Stimulated activated CD4-positive, alpha-beta T cell treated with anti-CD3 and anti-CD28 coated beads, Interleukin-4, amount 100 ng/mL, for 4 hours (primary cell): ENCODE results near the gene RASSF4.
A peak's percentile ranks its signal among the peaks of the same experiment; 100 is the strongest.

Source experiments
- DNase-seq, 2 experiments: peaks; one replicate each; pipeline ENCODE4 v3.0.0-alpha.2; 2020

The RASSF4 gene

DNA sequence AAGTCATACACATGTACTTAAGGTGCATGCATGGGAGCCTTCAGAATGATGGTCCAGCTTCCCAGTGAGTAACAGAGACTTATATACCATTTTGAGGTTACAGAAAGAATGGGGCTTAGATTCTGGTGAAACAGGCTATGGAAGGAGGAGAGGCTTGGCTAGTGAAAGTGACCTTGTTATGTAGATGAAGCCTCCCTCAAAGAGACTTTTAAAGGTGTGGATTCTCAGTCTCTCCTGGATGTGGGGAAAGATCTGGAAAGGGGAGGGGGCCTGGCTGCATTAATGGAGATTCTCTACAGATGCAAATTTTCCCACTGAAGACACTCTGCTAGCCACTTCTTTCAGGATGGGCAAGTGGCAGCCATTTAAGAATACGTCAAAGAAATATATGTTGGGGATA lies 5.5 kb downstream of the RASSF4 start:
- no peak for DNase-seq

DNA sequence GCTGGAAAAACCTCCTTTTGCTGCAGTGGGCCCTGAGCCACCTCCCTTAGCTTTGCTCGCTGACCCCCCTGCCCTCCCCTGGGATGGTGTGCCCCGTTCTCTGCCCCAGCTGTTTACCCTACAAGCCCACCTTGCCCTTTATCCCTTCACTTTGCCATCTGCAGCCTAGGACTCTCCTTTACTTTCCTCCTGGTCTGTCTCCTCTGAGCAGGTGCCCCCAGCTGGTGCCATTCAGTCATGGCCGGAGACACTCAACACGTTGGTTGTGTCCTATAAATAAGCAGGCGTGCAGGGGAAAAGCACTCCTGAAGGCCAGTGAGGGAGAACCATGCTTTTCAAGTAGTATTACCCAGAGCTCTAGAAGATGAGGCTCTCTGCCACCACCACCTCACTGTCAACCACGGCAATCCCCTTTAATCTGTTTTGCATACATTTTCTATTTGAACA lies 6.1 kb downstream of the RASSF4 start:
- DNase-seq = no peak

DNA sequence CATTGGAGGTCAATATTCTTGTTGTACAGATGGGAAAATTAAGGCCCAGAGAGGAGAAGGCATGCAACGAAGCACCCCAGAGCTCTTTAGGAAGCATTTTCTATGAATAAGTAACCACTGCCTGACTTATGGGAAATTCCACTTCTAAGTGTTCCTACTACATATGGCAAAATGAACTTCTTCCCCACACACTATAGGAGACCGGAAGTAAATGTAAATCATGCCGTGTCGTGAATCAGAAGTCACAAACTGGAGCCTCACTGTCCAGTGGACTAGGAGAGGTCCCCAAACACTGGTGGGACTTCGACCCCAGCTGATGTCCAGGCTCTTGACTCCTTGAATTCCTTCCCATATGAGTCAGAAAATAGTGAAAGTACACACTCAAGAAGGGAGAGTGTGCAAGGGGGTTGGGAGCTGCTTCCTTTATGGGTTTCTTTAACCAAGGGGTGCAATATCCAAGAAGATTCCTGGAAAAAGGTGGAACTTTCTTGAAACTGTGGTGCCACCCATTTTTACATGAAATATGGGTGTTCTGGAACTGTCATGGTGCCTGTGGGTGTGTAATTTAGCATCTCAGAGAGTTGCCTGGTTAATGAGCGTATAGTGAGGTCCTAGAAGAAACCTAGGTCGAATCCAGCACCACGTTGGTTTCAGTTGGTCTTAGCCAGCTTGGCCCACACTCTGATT lies 6.7 kb downstream of the RASSF4 start:
- no peak for DNase-seq

DNA sequence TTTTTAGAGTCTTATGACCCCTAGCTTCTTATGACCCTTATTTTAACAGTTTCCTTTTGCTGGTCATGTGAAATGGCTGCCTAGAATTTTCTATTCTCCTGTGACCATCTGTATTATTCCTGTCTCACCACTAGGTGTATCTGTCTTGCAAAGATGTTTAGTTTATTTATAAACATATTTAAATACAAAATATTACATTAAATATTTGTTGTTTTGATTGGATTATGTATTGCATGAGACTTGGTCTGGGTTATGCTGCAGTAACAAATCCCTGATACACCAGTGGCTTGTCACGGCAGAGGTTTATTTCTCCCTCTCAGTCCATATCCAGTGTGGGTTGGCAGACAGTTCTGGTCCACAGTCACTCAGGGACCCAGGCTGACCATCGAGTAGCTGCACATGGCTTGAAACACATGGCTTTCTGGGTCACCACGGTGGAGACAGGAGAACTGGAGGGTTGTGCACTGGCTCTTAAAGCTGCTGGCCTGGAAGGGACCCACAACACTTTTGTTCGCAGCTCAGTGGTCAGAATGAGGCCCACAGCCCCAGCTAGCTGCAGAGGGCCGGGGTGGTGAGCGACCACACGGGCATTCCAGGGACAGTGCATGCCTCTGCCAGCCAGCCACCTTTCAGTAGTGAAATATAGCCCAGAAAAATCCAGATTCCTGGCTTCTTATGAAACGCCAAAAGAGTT lies 7.4 kb downstream of the RASSF4 start:
- no peak for DNase-seq

DNA sequence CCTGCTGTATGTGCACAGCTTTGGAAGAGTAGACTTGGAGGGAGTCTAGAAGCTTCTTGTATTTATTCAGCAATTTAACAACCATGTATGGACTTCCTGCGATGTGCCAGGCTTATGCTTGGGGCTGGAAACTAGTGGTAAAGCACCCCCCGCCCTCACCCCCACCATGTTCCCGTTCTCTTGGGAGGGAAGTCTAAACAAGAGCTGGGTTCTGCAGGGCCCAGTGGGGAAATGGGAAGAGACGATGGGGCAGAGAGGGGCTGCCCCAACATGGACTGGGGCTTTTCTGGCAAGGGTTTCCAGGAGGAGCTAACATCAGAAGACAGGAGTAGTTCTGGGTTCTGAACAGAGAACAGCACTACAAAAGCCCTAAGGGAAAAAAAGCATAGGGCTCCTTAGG lies 8.0 kb downstream of the RASSF4 start:
- DNase-seq = no peak

DNA sequence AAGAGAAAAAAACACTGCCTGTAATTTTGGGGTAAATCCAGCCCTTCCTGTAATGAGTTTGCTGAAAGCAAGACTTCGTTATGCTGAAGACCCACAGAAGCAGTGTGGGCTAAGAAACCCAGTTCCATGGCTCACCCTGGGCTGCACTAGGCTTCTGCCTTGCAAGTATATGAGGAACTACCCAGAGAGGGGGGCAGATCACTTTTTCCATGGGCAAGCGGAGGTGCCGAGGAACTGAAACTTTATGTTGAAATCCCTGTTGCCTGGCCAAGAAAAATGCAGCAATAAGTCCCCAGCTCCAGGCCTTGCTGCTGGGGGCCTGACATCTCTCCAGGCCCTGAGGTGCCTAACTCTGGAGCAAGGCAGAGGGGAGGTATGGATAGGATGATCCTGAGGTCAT lies 8.5 kb downstream of the RASSF4 start:
- no peak for DNase-seq

DNA sequence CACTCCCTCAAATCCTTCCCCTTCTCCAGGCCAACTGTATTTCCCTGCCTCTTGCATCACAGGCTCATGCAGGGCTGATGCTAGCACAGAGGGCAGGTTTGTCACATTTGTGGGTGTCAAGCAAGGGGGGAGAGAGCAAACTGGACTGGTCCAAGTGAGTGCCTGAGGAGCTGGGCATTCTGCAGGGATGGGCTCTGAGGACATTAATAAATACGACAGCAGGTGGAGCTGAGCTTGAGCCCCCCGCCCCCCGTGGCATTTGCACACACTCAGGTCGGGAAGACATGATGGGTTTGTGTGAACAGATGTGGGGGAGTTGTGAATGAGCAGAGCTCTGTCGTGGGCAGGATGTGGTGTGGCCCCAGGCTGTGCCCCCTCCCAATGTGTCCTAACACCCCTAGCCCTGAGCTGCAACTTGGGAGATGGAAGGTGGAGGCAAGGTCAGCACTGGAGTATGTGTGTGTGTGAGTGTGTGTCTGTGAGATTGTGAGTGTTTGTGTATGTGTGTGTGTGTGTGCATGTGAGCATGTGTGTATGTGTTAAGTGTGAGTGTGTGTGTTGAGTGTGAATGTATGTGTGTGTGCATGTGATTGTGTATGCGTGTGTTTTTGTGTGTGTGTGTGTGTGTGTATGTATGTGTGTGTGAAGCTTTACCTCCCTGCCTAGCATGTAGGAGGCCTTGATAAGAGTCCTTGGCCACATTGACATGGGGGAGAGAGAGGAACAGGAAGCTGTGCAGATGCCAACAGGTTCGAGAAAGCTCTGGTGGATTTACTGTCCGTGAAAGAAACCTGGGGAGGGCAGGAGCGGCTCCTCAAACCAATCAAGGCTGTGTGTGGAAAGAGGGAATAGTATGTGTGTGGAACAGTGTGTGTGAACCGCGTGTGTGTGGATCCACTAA lies 9.1 kb downstream of the RASSF4 start:
- DNase-seq = no peak

DNA sequence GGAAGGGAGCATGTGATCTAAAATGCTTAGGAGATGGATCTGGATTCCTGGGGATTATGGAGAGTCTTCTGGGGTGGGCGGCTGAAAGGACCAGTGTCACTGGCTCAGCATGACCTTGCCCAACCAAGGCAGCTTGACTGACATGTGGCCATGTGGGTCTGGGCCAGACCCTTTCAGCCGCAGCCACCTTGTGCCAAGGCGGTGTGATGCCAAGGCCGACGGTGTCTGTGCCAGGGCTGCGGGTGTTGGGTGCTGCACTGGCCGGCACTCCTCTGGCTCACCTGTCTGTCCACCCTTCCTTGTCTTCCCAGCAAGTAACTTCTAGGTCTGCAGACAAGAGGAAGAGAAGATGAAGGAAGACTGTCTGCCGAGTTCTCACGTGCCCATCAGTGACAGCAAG lies 10.3 kb downstream of the RASSF4 start:
- DNase-seq = no peak

DNA sequence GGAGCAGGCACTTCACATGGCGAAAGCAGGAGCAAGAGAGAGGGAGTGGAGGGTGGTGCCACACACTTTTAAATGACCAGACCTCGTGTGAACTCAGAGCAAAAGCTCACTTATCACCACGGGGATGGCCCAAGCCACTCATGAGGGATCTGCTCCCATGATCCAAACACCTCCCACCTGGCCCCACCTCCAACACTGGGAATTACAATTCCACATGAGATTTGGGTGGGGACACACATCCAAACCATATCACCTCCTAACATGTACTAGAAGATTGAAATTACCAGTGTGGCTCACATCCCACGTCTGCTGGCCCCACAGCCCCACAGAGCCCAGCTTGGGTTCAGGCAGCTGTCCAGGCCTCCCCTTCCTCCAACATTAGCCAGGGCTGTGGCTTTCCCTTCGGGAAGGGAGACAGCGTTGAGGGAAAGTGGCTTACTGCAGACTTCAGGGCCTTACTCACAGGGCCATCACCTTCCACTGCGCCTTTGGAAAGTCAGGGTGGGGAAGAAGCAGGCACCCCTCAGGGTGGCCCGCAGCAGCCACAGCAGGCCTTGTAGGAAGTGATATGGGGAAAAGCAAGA lies 11.3 kb downstream of the RASSF4 start:
- DNase-seq = no peak

DNA sequence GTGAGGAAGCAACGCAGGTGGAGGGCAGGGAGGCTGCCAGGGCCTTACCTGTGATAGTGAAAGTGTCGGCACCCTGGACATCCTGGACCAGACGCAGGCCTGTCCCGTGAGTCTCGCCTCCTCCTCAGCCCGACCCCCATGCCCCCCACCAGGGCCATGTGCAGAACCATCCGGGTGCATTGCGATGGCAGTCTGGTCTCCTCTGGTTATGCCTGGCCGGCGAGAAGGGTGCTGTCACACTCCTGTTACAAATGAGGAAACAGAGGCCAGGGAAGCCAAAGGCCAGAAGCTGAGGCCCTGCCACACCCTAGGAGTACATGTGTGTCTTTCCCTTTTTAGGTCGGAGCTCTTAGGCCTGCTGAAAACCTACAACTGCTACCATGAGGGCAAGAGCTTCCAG lies 11.8 kb downstream of the RASSF4 start:
- DNase-seq = no peak

DNA sequence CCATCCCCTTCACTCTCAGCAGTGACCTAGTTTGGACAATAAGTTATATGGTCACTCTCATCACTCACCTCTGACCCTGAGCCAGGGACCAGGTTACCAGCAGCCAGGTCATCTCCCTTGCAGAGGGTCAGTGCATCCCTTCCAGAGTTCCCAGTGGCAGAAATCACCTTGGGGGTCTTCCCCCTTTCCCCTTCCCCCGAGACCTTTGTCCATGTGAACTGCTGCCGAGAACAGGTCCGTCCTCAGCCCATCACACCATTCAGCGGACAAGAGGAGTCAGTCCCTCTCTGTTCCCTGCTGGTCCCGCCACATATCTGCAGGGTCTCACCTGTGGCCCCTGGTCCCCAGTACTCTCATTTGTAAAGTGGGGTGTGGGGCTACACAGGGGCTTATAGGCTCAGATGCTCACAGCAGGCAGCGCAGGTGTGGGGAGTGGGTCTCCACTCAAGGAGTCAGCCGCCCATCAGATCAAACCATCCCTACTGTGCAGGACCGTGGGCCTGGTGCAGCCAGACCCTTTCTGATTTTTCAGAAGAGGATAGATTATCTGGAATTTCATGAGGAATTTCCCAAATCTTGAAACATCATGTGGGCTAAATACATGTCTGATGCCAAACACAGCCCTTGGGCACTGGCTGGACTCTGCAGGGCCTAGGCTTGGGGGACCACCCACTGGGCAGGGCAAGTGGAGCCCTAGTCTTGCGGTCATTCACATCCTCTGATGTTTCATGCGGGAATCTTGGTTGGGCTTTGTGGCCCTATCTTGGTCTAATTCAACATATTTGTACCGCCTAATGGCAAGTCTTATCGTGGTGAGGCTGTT lies 12.5 kb downstream of the RASSF4 start:
- no peak for DNase-seq

DNA sequence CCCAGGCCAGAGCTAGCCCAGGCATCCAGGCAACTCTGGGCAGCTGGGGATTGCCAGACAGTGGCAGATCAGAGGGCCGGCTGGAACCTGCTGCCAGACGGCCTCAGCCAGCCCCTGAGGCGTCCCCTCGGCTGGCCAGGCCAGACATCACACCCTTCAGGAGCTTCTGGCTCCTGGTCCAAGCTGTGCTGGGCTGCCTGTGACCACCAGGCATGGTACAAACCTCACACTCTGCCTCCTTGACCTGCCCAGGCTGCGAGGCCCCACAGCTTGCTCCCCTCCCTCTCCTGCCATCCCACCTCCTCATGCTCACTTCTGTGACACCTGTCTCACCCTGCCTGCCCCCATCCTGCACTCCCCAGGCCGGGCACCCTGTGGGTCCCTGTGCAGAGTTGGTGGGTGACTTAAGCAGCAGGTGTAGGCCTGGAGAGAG lies 13.3 kb downstream of the RASSF4 start:
- no peak for DNase-seq

DNA sequence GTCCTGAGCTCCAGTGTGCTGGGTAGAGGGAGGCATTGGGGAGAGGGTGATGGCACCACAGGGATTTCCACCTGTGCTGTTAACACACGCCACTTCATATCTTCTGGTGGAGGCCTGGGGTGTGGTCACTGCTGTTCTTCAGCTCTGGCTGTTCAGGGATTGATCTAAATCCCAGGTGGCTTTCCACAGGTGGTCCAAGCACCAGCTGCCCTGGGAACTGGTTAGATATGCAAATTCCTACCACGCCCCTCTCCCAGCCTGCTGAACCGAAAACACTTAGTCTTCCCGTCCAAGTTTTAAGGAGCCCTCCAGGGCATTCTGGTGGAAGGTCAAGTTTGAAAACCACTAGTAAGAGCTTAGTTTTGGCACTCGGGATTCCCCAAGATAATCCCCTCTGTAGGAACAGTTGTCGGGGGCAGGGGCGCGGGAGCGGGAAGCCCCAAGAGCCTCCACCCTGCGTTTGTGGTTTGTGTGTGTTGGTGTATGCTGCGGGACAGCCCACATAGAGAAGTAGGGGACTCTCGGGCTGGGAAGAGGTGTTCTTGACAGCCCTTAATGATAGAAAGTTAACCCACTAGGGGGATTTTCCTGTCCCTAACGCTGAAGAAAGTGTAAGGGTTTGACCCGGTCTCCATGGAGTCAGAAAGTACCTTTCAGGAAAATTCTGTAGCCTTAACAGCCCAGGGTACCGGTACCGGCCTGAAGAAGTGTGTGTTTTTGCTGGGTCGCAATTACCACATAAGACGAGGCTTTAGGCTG lies 13.9 kb downstream of the RASSF4 start:
- DNase-seq = no peak

DNA sequence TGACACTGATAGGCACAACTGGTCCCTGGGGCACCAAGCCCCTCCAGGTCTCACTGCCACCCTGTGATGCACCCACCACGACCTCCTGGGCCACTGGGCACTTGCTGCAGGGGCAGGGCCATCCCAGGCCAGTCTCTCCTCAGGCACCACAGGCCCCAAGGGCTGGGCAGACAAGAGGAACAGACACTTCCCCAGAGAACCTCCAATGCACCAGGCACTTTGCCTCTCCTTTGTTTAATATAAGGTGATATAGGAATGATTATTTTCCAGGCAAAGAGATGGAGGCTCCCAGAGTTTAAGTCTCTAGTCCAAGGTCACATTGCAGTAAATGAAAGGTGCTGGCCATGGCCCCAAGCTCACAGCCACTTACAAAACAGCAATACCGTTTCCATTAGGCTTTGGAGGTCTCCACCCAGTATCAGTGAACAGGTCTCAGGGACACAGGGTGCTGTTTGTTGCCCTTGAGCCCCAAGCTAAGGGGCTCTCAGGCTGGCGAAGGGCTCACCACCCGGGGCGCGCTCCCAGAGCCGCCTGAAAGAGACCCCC lies 14.6 kb downstream of the RASSF4 start:
- no peak for DNase-seq

DNA sequence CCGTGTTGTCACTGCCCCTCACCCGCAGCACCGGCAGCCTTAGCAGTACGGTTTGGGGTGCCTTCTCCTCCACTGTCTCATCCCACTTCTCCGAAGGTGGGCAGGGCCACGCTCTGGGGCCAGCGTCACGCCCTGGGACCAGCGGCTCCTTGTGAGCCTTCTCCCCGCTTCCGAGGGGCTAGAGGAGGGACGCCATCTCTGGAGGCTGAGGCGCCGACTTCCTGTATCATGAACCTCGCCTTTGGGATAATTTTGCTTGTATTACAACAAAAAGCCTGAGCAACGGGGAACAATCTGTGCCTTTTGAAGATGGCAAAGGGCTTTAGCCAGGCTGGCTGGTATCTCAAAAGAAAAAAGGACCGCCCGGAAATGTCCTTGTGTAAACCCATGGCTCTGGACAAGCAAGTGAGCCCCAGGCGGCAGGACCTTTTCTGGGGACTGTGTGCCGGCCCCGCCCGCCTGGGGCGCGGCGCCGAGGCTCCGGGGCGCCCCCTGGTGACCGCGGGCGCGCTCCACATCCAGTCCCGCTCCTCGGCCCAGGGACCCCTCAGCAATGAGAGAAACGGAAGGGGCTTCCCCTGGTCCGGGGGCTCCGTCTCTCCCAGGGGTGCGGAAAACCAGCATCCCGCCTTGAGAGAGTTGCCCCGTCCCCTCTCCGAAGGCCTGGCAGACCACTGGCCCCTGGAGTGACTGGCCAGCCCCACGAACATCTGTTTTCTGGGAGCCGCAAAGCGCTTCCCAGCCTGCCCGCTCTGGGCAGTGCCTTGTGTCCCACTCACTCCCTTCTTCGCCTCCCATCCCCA lies 15.2 kb downstream of the RASSF4 start:
- peak; percentile 37 to 62 for DNase-seq

DNA sequence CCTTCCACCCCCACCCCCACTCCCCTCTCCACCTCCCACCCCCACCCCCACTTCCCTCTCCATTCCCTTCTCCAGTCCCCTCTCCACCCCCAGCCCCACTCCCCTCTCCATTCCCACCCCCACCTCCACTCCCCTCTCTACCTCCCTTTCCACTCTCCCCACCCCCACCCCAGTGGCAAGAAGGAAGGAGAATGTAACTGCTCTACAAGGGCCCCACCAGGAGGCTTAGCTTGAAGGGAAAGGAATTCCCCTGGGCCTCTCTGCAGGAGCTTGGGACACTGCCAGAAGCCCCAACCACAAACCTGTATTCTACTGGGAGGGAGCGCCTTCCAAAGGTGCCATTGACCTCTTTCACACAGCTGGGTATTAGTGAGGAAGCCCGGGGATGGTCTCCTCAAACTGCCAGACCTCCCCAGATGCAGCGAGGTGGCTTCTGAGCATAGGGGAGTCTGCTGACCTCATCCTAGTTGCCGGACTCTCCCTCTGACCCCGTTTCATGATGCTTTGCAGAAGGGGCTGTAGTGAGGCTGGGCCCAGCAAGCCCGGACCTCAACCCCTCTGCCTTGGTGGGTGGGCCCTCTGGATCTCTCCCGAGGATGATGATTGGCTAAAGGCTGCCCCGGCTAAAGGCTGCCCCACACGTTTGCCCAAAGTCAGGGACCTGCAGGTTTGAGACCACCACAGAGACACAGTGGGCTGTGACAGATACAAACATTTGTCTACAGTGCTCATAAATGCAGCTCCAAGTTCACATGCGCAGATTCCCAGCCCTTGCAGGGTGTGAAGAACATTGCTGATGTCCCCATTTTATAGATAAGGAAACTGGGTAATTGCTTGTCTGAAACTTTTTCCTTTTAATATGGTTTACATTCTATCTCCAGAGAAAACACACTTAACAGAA lies 16.1 kb downstream of the RASSF4 start:
- DNase-seq = no peak

DNA sequence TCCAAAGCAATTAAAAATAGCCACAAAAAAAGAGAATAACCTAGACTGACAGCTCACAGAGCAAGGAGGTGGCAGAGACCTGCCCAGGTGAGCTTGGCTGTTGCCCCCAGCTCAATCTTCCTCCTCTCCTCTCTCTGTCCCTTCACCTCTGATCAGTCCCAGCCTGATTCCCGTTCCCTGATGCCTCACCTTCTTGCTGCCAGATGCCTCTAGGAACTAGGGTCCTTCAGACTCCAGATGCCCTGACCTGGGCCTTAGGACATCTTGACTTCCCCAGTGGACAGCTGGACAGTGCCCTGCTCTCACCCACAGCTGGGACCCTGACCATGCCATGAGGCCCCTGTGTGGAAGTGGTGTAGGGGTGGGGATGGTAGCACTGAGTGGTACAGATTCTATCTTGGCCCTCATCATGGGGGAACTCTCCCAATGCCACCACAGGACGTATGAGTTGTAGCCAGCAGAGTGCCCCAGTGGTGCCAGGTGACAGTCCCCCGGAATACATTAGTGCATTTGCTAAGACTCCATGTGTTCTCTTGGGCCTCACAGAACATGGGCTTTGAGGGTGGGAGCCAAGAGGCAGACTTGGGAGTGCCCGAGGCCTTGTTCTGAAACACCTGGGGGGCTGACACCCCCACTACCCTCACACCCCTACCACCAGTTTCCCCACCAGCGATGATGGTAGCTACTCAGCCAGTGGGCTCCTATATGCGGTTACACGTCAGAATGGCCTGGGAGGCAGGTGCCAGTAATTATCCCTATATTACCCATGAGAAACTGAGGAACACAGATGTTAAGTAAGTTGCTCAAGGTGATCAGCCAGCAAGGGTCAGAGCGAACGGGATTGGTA lies 17.0 kb downstream of the RASSF4 start:
- no peak for DNase-seq
